SK-N-MC (cell line): ENCODE measurements around the gene ACMSD.
"Not testable (repeated sequence)": the region's sequence is repeated elsewhere in the genome, so short reads cannot be mapped to it uniquely, and the experiment has no call there.

Experiments
- DNase-seq: peaks from one replicate; pipeline ENCODE4 v3.0.0-alpha.2; 2011; ENCODE audit warnings: low read depth, low spot score
- H3K27ac ChIP-seq: fragments of 200-600 bp; sonication (generic); 2 replicates; pipeline ENCODE4 v1.5.1; 2016; ENCODE audit warnings: mixed run types
- H3K36me3 ChIP-seq: fragments of 200-600 bp; sonication (generic); 2 replicates; pipeline ENCODE4 v1.6.1; 2017; ENCODE audit warnings: antibody characterized with exemption, low read length, mixed read lengths; ENCODE audit not compliant: insufficient read depth
- H3K4me3 ChIP-seq: fragments of 200-600 bp; sonication (generic); 2 replicates; pipeline ENCODE4 v1.5.1; 2016
- H3K9ac ChIP-seq: fragments of 200-600 bp; sonication (generic); 2 replicates; pipeline ENCODE4 v1.8.0; 2017; ENCODE audit warnings: mixed run types, mixed read lengths; ENCODE audit not compliant: insufficient read length
- H3K9me3 ChIP-seq: fragments of 200-600 bp; sonication (generic); 2 replicates; pipeline ENCODE4 v1.6.1; 2017; ENCODE audit warnings: low read depth, mild to moderate bottlenecking, antibody characterized with exemption, low read length, moderate library complexity, mixed read lengths
- EZH2 ChIP-seq: fragments of 200-600 bp; sonication (generic); IDR thresholded peaks from one replicate; pipeline ENCODE4 v1.6.1; 2017; ENCODE audit warnings: antibody characterized with exemption
- FOXP2 ChIP-seq: optimal IDR thresholded peaks from 2 replicates; pipeline ENCODE3; 2011; ENCODE audit warnings: mild to moderate bottlenecking, moderate library complexity; ENCODE audit not compliant: insufficient read depth; ENCODE audit errors: extremely low read length, control extremely low read depth
- POLR2AphosphoS5 ChIP-seq: IDR thresholded peaks from 2 replicates; pipeline ENCODE4 v1.6.1; 2012; ENCODE audit warnings: mild to moderate bottlenecking, low read depth, low read length, borderline replicate concordance

The ACMSD gene

GRCh38 chr2:134843968-134844367 lies 5.6 kb downstream of the ACMSD start:
- no peak for TF ChIP-seq POLR2AphosphoS5
- Histone ChIP-seq H3K9me3 (no peaks in the 10 kb centered on the region), H3K9ac (no peak overlapping the region), H3K4me3 (no peak overlapping the region), H3K36me3 (no peaks in the 10 kb centered on the region), H3K27ac (no peak overlapping the region)
- DNase-seq: no peak

DNA sequence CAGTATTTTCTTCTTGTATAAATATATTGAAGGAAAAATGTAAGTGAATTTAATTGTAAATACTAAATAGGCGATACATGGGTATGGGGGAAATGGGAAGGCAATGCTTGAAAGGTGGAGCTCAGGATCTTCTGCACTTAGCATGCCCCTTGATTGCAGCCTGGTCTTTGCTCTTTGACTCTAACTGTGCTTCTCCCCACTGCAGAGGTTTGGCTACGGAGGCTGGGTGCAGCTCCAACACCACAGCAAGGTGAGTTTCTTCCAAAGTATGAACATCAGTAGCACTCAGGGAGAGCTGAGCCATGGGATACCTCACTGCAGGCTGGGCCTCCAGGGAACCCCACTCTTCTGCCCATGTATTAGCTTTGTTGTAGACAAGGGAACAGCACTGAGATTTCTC lies 6.6 kb downstream of the ACMSD start:
- DNase-seq: no peak
- H3K4me3 ChIP-seq: no peak overlapping the region
- no peak for TF ChIP-seq FOXP2
- no peaks in the 10 kb centered on the region for H3K9me3 ChIP-seq
- H3K9ac ChIP-seq: no peak overlapping the region
- no peaks in the 10 kb centered on the region for H3K36me3 ChIP-seq
- no peak overlapping the region for H3K27ac ChIP-seq

- Histone ChIP-seq H3K9ac (no peak overlapping the region), H3K4me3 (no peak overlapping the region), H3K36me3 (no peaks in the 10 kb centered on the region), H3K9me3 (no peaks in the 10 kb centered on the region), H3K27ac (no peak overlapping the region)
- DNase-seq: no peak
- TF ChIP-seq FOXP2: no peak
- no peak for TF ChIP-seq POLR2AphosphoS5
- no peak for TF ChIP-seq EZH2
Measured at GRCh38 chr2:134845719-134846118, 7.3 kb downstream of the ACMSD start.

DNA sequence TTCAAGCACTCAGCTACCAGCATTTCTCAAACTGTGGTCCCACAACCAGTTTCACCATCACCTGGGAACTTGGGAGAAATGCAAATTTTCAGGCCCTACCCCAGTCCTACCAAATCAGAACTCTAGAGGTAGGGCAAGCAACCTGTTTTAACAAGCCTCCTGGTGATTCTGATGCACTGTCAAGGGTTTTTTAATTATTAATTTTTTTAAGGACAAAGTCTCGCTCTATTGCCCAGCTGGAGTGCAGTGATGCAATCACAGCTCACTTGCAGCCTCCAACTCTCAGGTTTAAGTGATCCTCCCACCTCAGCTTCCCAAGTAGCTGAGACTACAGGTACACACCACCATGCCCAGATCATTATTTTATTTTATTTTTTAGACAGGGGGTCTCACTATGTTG lies 7.8 kb downstream of the ACMSD start:
- no peak for TF ChIP-seq EZH2
- no peak for TF ChIP-seq FOXP2
- TF ChIP-seq POLR2AphosphoS5: no peak
- H3K4me3 ChIP-seq: no peak overlapping the region
- no peak overlapping the region for H3K27ac ChIP-seq
- H3K9ac ChIP-seq: no peak overlapping the region
- no peaks in the 10 kb centered on the region for H3K9me3 ChIP-seq
- DNase-seq: no peak
- H3K36me3 ChIP-seq: no peaks in the 10 kb centered on the region

DNA sequence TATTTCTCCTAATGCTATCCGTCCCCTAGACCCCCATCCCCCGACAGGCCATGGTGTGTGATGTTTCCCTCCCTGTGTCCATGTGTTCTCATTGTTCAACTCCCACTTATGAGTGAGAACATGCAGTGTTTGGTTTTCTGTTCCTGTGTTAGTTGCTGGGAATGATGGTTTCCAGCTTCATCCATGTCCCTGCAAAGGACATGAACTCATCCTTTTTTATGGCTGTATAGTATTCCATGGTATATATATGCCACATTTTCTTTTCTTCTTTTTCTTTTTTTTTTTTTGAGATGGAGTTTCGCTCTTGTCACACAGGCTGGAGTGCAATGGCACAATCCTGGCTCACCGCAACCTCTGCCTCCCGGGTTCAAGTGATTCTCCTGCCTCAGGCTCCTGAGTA lies 9.2 kb downstream of the ACMSD start:
- not testable (repeated sequence) for H3K9ac ChIP-seq, DNase-seq

DNA sequence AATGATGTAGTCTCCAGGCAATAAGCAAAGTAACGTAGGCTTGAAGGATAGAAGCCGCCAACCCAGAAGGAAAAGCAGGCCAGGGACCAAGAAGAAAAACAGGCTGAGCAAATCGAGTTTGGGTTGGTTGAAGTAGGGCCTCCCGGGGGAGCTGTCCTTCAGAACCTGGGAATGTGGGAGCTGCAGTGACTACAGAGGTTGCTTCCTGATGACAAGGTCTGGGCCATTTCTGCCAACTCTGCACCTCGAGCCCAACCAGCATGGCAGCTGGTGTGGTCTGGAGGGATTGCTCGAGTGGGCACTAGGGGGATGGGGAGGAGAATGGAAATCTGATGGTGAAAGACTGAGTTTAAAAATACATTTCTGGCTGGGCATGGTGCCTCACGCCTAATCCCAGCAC lies 14.1 kb downstream of the ACMSD start:
- H3K27ac ChIP-seq: no peak overlapping the region
- H3K9ac ChIP-seq: no peak overlapping the region
- no peak for TF ChIP-seq POLR2AphosphoS5
- no peak for TF ChIP-seq FOXP2
- H3K4me3 ChIP-seq: no peak overlapping the region
- no peak for DNase-seq
- H3K36me3 ChIP-seq: no peaks in the 10 kb centered on the region
- no peaks in the 10 kb centered on the region for H3K9me3 ChIP-seq

More for the DNA sequence above, 9.2 kb downstream of the ACMSD start:
- H3K27ac ChIP-seq, H3K4me3 ChIP-seq, H3K36me3 ChIP-seq, H3K9me3 ChIP-seq: not testable (repeated sequence)

GRCh38 chr2:134855709-134856108 lies 17.3 kb downstream of the ACMSD start:
- no peak for DNase-seq
- Histone ChIP-seq H3K9me3 (no peaks in the 10 kb centered on the region), H3K27ac (no peak overlapping the region), H3K36me3 (no peaks in the 10 kb centered on the region), H3K9ac (no peak overlapping the region), H3K4me3 (no peak overlapping the region)
- TF ChIP-seq POLR2AphosphoS5 (no peak), FOXP2 (no peak), EZH2 (no peak)

GRCh38 chr2:134858245-134858644 lies 19.8 kb downstream of the ACMSD start:
- Histone ChIP-seq H3K9ac (no peak overlapping the region), H3K9me3 (no peaks in the 10 kb centered on the region), H3K27ac (no peak overlapping the region), H3K4me3 (no peak overlapping the region), H3K36me3 (no peaks in the 10 kb centered on the region)
- DNase-seq: no peak
- TF ChIP-seq EZH2: no peak
- no peak for TF ChIP-seq FOXP2
- no peak for TF ChIP-seq POLR2AphosphoS5

DNA sequence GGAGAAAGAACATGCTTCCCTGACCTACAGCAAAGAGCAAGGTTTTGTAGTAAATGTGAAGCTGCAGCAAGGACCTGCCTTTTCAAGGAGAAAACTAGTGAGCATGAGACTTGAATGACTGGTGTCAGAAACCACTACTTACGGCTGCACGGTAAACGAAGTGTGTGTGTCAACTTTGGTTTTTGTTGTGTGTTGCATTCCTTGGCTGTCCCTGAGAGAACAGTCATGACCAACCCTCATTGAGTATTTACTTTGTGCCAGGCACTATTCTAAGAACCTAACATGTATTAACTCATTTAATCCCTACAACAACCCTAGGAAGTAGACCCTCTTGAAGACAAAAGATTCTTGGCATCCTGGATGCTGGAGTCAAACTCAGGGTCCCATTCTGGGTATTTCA lies 22.8 kb downstream of the ACMSD start:
- Histone ChIP-seq H3K4me3 (no peak overlapping the region), H3K36me3 (no peaks in the 10 kb centered on the region), H3K9ac (no peak overlapping the region), H3K27ac (no peak overlapping the region), H3K9me3 (no peaks in the 10 kb centered on the region)
- TF ChIP-seq POLR2AphosphoS5 (no peak), EZH2 (no peak), FOXP2 (no peak)
- no peak for DNase-seq
